Stimulated activated CD4-positive, alpha-beta T cell treated with anti-CD3 and anti-CD28 coated beads, Interleukin-2, amount 100 ng/mL, for 24 hours (primary cell): ENCODE data around the gene ADARB1.
"Not testable (repeated sequence)": the region's sequence is repeated elsewhere in the genome, so short reads cannot be mapped to it uniquely, and the experiment has no call there.

Source experiments
- DNase-seq, 2 donors: peaks; one replicate each; pipeline ENCODE4 v3.0.0-alpha.2; 2020

Gene ADARB1

DNA sequence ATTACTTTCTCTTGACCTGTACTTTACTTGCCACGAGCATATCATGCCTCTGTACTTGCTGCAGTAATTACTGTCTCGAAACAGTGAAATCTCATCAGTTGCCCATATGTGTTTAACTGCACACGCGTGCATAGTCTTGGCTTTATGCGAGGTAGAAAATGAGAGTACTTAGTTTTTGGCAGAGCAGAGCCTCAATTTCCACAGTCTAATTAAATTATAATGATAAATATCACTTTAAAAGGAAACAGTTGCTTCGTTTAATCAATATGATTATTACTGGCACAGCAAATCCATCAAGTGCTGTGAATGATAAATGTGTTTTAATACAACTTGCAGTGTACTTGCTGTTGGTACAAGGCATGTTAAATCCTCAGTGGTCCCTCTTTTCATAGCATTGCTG lies 47.6 kb downstream of the ADARB1 start:
- DNase-seq: no peak

DNA sequence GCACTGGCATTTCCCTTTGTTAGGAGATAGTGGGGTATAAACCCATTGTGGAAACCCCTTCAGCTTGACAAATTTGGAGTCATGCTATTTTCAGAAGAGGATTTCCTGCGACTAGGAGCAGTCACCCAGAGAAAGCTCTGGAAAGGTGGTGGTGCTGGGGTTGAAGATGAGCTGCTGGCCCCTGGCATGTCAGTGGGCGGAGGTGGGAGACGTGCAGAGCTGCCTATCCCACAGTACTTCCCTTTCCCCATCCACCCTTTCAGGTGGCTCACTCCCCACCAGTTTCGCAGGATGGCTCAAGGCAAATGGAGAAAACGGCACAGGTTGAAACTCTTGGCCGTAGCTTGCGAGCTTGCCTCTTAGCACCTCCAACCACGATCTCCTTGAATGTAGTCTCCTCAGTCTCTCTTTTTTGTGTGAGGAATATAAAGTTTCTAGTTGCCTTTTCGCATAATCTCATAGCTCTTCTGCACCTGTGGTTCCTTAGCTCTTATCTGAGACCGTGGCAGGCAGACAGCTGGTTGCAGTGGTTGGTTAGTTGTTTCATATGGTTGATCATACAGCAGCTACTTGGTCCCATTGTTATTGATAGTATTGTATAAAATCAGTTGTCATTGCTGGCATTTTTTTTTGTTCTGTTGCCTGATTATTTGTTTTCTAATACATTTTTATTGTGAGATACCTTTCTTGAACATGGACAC lies 48.2 kb downstream of the ADARB1 start:
- no peak for DNase-seq

DNA sequence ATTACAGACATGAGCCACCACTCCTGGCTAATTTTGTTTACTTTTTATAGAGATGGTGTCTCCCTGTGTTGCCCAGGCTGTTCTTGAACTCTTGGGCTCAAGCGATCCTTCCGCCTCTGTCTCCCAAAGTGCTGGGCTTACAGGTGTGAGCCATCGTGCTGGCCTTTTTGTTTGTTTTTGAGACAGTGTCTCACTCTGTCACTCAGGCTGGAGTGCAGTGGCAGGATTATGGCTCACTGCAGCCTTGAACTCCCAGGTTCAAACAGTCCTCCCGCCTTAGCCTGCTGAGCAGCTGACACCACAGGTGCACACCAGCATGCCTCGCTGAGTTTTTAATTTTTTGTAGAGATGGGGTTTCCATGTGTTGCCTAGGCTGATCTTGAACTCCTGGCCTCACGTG lies 49.1 kb downstream of the ADARB1 start:
- DNase-seq: no peak

DNA sequence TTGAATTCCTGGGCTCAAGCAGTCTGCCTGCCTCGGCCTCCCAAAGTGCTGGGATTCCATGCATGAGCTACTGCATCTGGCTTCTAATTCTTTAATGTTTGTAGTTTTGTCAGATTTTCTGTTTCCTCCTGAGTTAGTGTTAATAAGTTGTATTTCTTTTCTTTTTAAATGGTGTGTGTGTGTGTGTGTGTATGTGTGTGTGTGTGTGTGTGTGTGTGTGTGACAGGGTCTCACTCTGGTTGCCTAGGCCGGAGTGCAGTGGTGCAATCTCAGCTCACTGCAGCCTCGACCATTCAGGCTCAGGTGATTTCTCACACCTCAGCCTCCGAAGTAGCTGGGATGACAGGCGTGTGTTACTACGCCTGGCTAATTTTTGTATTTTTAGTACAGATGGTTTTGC lies 50.2 kb downstream of the ADARB1 start:
- no peak for DNase-seq

DNA sequence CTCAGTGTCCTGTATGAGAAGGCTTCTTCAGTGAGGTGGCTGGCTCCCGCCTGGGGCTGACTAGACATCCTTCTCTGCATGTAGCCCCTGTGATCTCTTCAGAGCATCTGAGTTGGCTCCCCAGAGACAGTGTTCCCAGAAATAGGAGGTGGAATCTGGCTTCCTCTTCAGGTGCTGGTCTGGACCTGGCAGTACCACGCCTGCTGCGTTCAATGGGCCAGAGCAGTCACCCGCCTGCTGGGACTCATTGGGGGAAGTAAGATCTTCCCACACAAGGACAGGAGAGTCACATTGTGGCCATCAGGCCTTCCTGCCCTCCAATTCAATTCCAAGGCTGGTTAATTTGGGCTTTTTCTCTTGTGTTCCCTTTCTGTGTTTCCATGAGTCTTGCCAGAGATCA lies 51.0 kb downstream of the ADARB1 start:
- DNase-seq: no peak

DNA sequence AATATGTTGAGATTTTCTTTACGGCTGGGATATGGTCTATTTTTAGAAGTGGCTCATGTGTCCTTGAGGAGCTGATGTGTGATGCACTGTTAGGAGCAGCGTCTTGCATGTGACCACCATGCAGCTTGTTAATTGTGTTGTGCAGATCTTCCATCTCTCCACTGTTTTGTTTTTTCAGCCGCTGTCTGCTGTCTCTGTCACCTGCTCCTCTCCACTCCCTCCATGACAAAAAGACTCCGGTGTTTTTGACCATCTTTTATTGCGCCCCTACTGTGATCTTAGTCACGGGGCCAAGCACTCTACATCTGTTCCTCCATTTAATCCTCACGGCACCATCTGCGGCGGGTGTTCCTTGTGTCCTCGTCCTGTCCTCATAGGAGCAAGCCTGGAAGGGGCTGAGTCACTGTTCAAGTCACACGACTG lies 51.8 kb downstream of the ADARB1 start:
- DNase-seq: no peak

DNA sequence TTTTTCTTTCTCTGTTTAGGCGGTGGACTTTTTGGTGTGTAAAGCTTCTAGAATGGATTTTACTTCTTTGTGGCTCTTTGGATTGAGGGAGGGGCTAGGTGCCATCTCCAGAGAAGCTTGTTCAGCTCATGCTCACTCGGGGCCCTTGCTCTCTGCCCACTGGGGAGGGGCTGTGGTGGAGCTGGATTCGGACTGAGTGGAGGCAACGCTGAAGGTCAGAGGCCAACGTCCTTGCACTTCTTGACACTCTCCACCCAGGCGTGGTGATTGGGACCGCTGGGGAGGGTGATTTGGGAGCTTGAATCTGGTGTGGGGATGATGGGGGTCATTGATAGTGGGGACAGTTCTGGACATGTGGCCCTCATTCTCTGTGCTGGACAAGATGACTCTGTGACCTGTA lies 52.6 kb downstream of the ADARB1 start:
- DNase-seq: no peak

DNA sequence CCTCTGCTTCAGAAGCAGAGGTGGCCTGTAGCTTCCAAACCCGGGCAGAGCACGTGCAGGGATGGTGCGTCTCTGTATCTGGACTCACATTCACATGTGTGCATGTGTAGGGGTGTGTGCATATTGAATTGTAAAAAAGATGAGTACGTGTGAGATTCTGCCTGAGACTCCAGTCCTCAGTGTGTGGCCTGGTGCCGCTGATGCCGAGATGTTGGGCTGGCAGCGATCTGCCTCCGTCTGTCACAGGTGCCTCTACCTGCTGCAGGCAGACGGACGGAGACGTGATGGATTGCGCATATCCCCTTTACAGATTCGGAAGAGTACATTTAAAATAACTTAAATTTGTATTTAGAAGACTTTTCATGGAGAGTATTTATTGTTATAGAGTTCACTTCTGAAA lies 53.6 kb downstream of the ADARB1 start:
- DNase-seq: no peak

DNA sequence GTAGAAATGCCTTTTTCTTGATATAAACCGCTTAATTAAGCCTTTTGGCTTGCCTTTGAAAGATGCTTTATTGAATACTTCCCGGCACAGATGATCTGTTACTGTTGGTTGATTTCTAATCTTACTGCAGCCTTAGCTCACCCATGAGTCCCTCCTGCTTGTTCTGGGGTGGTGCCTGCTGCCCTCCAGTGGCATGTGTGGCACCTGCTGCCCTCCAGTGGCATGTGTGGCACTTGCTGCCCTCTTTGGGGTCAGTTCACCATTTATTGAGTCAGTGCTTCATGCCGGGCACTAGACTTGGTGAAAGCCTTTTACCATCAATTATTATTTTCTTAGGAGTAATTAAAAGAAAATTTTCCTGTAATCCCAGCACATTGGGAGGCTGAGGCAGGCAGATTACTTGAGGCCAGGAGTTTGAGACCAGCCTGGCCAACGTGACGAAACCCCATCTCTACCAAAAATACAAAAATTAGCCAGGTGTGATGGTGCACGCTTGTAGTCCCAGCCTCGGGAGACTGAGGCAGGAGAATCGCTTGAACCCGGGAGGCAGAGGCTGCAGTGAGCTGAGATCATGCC lies 54.3 kb downstream of the ADARB1 start:
- DNase-seq: peak; percentile 75 to 76

DNA sequence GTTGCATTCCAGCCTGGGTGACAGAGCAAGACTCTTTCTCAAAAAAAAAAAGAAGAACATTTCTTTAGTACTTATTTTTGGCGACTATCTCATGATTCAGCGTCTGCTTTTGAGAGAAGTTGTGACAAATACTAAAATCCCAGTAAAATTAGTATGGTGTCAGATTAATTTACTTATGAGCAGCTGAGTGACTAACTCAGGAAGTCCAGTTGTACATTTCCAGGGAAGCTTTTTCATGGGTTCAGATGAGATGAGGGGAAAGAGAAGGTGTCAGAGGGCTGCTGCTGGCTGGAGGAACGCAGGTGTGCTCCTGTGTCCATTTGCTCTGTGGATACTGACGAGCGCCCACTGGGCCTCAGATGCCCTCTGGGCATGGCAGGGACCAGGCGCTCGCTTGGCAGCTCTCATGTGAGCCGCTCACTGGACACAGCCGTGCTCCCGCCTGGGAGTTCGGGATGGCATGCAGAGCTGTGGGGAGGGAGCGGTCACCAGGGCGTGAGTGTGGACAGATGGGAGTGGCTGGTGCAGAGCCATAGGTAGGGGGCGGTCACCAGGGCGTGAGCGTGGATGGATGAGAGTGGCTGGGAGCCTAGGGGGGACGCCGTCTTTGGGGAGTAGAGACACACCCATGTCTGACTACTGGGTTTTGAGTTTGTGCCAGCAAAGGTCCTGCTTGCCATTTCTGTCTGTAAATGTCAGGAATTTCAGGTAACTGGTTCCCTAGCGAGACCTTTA lies 55.0 kb downstream of the ADARB1 start:
- no peak for DNase-seq

GRCh38 chr21:45130324-45130774 lies 56.0 kb downstream of the ADARB1 start:
- no peak for DNase-seq

- DNase-seq: no peak
Measured at GRCh38 chr21:45131537-45131999, 57.2 kb downstream of the ADARB1 start.

DNA sequence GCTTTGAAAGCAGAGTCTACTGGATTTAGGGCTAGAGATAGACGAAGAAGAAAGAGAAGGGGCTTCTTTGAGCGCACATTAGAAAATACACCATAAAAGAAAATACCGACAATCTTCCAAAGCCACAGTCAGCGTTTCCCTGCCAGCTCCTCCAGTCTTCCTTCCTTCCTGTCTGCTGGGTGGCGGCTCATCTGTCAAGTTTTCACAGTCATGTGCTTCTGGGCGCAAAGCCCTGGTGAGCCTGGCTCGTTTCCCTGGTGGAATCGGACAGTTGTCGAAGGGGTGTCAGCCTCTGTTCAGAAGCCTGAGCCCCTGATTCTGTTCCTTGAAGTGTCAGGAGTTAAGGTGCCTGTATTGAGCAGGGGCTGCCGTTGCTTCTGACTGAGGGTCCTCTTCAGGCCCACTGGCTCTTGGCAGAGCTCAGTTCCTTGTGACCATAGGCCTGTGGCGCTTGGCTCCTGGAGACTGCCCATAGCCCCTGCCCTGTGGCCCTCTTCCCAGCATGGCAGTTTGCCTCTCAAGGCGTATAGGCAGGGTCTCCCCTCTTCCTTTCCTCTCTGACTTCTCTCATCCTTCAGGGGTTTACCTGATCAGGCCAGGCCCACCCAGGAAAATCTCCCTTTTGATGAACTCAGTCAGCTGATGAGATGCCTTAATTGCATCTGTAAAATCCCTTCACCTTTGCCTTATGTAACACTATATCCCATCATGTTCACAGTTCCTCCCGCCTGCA lies 58.6 kb downstream of the ADARB1 start:
- no peak for DNase-seq

- DNase-seq: not testable (repeated sequence)
Measured at GRCh38 chr21:45133574-45134278, 59.3 kb downstream of the ADARB1 start.

- DNase-seq: no peak
Measured at GRCh38 chr21:45134279-45135076, 60.1 kb downstream of the ADARB1 start.

GRCh38 chr21:45135122-45135521 lies 60.7 kb downstream of the ADARB1 start:
- no peak for DNase-seq

GRCh38 chr21:45135868-45136267 lies 61.5 kb downstream of the ADARB1 start:
- no peak for DNase-seq

DNA sequence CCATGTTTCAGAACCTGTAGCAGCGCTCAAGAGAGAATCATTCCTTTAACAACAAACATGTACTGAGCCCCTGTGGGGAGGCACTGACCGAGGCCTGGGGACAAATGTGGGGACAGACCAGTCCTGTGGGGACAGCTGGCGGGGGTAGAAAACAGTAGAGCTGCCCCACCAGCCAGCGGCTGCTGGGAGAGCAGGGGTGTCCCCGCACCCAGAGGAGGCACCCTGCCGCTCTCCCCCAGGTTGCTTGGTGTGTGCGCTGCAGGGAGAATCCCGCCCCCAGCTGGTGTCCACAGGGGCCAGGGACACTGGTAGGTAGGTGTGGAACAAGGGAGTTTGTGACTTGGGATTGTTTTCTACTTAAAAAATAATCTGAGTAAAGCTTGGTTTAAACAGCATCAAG lies 62.1 kb downstream of the ADARB1 start:
- DNase-seq: no peak

GRCh38 chr21:45136927-45137611 lies 62.7 kb downstream of the ADARB1 start:
- DNase-seq: peak; percentile 77 to 83

DNA sequence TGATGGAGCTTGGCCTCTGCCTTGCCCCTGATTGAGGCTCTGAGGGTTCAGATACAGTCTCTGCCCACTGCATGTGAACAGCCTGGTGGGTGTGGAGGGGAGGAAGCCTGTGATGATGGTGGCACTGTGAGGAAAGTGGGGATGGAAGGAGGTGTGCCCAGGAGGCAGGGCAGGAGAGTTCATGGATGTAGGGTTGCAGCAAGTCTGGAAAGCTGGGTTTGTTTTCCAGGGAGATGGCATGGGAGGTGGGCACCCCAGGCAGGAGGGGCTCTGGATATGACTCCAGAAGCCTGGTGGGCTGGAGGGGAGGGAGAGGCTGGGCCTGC lies 63.2 kb downstream of the ADARB1 start:
- no peak for DNase-seq
